ENCODE data around the gene UBE2M.
A peak's percentile ranks its signal among the peaks of the same experiment; 100 is the strongest.

UBE2M gene

DNA sequence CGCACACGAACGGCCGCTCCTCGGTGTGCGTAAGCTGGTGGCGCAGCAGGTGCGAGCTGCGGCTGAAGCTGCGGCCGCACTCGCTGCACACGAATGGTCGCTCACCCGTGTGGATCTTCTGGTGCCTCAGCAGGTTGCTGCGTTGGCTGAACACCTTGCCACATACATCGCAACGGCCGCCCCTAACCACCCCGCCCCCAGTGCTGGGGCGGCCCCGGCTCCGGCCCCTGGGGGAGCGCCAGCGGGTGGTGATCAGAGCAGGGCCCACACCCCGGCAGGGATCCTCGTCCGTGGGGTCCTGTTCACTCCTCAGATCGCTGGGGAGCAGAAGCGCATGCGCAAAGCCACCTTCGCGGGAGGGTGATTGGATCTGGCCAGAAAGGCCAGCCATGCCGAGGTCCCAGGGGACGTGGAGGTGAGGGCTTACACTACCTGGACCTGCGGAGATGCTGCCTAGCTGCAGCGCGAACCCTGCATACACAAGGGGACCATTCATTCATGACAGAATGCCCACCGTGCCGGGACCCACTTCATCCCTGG is 4.7 kb upstream of the UBE2M start:
- no peak for DNase-seq
- no peak for TF ChIP-seq POLR2A (IDR thresholded peaks at IDR 0.05; ENCODE audit: low read length)
- TF ChIP-seq GATA1 (IDR thresholded peaks at IDR 0.05; ENCODE audit: low read depth, low read length) = no peak

DNA sequence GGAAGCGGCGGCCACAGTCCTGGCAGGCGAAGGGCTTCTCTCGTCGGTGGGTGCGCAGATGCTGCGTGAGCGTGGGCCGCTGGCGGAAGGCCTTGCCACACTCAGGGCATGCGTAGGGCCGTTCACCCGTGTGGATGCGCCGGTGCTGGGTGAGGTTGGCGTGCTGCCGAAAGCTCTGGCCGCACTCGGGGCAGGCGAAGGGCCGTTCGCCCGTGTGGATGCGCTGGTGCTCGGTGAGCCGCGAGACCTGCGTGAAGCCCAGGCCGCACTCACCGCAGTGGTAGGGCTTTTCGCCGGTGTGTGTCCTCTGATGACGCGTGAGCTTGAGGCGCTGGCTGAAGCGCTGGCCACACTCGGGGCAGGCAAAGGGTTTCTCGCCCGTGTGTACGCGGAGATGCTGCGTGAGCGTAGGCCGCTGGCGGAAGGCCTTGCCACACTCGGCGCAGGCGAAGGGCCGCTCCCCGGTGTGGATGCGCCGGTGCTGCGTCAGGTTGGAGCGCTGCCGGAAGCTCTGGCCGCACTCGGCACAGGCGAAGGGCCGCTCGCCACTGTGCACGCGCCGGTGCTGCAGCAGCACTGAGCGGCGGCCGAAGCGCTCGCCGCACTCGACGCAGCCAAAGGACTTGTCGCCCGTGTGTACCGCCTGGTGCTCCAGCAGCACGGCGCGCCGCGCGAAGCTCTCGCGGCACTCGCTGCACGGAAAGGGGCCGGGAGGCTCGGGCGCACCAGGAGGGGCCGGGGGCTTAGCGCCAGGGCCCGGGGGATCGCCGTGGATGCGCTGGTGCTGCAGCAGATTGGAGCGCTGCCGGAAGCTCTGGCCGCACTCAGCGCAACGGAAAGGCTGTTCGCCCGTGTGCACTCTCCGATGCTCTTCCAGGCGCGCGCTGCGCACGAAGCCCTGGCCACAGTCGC is 4.0 kb upstream of the UBE2M start:
- no peak for DNase-seq
- TF ChIP-seq GATA1 (IDR thresholded peaks at IDR 0.05; ENCODE audit: low read depth, low read length) (no peak), POLR2A (IDR thresholded peaks at IDR 0.05; ENCODE audit: low read length) (peak; percentile 52)

DNA sequence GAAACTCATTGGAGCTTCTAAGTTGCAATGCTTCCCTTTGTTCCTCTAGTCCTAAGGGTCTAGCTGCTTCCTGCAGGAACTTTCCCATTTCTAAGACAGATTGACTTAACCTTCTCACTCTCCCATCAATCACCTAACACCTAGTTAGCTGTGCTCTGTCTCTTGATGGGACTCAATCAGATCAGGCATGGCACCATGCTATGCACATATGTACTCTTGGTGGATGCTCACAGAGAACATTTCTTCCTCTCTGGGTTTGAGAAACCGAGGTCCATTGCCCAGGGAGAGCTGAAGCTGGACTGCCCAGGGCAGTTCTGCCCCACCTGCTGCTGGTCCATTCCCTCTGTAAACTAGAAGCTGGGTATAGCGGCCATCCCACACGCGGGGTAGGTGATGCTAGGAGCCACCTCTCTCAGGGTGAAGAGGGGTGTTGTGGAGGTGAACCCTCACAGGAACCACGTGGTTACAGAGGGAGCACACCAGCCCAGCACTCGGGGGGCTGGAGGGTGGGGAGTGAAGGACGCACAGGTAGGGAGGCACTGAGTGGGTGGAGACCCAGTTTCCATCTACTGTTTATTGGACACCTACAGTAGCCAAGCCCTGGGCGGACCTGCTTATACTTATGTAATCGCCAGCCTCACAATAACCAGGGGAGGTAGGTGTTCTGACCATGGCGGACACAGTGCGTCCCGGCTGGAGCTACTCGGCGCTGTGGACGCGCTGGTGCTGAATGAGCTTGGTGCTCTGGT is 3.1 kb upstream of the UBE2M start:
- no peak for TF ChIP-seq POLR2A (IDR thresholded peaks at IDR 0.05; ENCODE audit: low read length)
- DNase-seq = no peak

DNA sequence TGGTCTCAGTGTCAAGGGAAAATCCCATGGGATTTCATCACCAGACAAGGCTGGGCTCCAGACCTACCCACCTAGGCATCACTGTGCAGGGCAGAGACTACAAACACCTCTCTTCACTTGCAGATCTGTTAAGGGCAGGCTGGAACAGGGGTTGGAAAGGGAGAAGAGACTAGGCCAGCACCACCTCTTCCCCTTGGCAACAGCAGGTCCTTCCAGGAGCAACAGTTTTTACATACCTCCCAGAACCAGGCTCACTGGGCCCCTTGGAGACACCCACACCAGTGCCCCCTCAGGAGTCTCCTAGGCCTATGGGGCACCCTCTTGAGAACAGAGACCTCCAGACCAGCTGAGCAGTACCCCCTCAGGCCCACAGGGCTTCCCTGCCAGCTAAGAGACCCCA is 2.5 kb upstream of the UBE2M start:
- DNase-seq = no peak
- TF ChIP-seq GATA1 (IDR thresholded peaks at IDR 0.05; ENCODE audit: low read depth, low read length) (no peak), POLR2A (IDR thresholded peaks at IDR 0.05; ENCODE audit: low read length) (no peak)

DNA sequence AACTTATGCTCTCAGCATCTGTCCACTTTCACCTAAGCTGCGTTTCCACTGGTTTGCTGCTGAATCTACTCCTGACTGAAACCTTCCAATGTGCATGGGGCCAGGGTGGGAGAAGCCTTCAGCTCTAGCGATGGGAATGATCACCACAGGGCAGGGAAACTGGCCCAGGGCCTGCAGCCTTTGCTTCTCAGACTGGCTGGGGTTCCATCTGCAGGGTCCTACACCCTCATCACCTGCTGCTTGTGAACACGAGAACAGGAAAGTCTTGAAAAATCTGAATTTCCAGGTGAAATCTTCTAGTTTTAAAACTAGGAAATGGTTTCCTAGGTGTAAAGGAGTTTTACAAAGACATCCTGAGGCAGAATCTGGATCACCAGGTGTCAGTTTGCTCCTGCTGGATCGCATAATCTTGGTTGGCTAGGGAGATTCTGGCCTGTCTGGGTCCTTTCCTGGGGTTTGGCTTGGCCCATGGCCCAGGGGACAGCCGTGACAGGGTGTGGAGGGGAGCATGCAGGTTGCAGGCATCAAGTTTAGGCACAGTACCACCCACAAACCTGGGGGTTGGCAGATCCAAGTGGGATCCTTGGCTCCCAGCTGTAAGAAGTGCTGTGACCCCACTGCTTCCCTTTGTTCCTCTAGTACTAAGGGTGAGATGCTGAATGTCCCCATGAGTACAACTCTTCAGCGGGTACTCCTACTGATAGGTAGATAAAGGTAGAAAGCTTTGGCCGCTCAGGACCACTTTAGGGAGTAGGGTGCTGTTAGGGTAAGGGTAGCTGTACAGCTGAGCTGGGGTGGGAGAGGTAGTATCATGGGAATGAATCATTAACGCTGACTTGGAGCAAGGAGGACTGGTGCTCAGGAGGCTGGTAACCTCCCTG is 1.8 kb upstream of the UBE2M start:
- DNase-seq = no peak
- TF ChIP-seq GATA1 (IDR thresholded peaks at IDR 0.05; ENCODE audit: low read depth, low read length) (no peak), POLR2A (IDR thresholded peaks at IDR 0.05; ENCODE audit: low read length) (no peak)

DNA sequence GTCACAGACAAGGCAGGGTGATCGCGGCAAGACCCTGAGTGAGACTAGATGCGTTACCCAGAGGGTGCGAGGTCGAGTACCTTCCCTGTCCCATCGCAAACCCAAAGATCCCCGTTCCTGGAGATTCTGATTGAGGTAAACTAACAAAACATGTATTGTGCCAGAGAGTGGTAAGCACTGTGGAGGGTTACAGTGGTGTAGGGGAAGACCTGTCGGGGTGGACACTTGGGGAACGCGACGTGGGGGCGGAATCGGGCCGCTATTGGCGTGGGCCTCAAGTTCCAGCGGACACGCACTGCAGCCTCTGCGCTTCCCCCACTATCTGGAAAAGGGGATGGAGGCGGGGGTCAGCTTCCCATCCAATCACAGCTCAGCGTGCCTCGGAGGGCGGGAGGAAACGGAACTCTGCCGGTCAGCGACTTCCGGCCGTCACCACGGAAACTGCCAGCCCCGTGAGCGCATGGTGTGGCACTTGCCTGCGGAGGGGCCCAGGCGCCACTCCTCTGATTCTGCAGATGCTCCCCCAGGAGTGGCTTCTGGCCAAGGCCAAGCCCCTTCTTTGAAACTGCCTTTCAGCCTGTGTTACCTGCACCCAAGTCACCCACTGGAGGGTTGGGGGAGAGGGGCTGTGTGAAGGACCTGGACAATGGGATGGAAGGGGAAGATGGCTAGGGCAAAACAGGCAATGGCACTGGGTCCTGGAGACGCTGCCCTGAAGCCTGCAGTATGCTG is 1.0 kb upstream of the UBE2M start:
- no peak for DNase-seq
- TF ChIP-seq POLR2A (IDR thresholded peaks at IDR 0.05; ENCODE audit: low read length) (peak; percentile 87), GATA1 (IDR thresholded peaks at IDR 0.05; ENCODE audit: low read depth, low read length) (no peak)

DNA sequence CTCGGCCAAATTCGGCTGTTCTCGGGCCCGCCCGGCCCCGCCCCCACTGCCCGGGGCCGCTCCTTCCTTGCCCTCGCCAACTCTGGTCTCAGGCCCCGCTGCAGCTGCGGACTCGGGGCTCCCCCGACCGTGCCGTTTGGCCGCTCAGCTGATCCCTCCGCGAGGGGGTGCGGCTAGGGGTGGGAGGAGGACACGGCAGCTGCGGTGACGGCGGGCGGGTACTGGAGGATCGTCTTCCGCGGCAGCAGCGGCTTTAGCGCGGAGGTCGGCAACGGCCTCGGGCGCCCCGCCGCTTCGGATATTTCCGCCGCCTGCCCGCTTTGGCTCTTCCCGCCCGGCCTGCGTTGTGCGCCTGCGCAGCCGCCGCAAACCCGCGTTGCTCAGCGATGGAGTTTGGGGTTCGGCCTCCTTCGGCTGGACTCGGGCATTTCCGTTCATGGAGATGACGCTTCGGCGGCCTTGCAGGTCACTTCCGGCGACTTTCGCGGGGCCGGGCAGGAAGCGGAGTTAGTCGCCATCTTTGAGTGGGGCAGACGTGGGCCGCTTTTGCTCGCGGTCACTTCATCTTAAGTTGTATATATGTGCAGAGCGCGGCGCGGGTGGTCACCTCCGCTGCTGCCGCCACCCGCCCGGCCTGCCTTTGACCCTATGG is 338 bp upstream of the UBE2M start:
- DNase-seq = no peak
- TF ChIP-seq POLR2A (IDR thresholded peaks at IDR 0.05; ENCODE audit: low read length) (no peak), GATA1 (IDR thresholded peaks at IDR 0.05; ENCODE audit: low read depth, low read length) (no peak)

DNA sequence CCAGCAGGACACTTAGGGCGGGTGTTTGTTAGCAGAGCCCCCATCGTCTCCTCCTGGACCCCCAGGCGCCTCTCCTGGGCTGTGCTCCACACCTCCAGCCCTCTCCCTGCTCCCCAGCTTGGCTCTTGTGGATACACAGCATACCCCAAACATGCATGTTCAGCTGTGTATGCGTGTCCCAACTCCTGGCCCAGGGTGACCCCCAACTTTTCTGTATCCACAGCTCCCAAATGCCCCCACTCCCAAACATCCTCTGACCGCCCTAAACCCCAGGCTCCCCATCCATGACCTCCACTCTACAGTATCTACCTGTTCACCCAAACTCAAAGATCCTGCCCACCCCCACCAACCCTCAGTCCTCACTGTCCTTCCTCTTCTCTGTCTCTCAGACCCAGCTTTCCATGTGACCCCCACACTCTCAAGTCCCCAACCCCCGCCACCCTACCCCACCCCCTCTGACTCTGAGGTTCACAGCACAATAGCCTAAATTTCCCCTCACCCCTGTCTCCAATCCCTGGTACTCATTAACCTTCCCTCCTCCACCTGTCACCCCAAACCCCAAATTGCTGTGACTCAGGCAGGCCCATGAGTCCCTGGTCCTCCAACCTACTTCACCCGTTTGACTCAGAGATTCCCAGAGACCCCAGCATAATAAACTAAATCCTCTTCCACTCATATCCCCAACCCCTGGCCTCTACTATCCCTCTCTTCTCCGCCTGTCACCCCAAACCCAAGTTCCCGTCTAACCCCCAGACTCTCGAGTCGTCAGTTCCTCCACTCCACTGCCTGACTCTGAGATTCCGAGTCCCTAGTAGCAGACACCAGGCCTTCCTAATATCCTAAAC is 968 bp downstream of the UBE2M start:
- TF ChIP-seq POLR2A (IDR thresholded peaks at IDR 0.05; ENCODE audit: low read length) (no peak), GATA1 (IDR thresholded peaks at IDR 0.05; ENCODE audit: low read depth, low read length) (no peak)
- no peak for DNase-seq

DNA sequence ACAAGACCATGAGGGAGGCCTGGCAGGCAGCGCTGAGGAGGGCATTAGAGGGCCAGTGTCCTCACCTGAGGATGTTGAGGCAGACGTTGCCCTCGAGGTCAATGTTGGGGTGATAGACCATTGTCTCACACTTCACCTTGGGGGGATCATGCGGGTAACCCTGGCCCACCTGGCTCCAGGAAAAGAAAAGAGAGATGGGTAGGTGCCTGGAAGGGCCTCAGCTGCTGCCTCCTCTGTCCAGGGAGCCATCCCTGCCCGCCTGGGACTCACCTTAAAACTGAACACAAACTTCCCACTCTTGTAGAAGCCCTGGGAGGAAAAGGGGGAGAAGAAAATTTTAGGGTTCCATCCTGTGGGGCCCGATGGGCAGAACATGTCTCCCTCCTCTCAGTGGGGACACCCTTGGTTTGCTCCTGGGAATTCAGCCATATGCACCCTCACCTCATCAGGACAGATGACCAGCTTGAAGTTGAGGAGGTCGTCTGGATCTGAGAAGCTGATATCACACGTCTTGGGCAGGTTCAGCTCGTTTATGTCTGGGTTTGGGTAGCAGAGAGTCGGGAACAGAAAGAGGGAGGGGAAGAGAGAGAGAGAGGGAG is 1.7 kb downstream of the UBE2M start:
- TF ChIP-seq GATA1 (IDR thresholded peaks at IDR 0.05; ENCODE audit: low read depth, low read length) (no peak), POLR2A (IDR thresholded peaks at IDR 0.05; ENCODE audit: low read length) (no peak)
- DNase-seq = no peak

DNA sequence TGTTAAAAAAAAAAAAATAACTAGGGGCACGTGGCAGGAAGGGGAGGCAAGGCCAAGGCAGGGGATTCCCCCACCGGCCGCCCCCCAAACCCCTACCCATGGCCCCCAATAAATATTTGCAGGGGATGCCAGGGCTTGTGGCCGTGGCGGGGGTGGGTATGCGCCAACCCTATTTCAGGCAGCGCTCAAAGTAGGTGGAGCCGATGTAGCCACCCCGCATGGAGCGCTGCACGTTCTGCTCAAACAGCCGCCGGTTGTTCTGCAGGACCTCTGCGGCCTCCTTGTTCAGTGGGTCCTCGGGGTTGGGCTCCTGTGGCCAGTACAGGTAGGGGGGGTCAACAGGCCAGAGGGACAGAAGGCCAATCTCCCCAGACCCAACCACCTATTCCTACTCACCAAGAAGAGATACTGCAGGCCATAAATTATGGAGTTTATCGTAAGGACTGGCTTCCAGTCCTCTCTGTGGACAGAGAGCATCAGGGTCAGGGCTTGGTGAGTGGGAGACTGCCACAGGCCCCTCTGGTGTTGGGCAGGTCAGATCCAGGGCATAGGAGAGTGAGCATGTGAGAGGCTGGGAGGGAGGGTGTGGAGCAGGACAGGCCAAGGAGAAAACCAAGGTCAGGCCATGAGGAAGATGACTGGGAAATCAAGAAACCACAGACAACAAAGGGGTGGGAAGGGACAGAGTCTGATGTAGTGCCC is 2.3 kb downstream of the UBE2M start:
- no peak for DNase-seq
- no peak for TF ChIP-seq GATA1 (IDR thresholded peaks at IDR 0.05; ENCODE audit: low read depth, low read length)
- no peak for TF ChIP-seq POLR2A (IDR thresholded peaks at IDR 0.05; ENCODE audit: low read length)

DNA sequence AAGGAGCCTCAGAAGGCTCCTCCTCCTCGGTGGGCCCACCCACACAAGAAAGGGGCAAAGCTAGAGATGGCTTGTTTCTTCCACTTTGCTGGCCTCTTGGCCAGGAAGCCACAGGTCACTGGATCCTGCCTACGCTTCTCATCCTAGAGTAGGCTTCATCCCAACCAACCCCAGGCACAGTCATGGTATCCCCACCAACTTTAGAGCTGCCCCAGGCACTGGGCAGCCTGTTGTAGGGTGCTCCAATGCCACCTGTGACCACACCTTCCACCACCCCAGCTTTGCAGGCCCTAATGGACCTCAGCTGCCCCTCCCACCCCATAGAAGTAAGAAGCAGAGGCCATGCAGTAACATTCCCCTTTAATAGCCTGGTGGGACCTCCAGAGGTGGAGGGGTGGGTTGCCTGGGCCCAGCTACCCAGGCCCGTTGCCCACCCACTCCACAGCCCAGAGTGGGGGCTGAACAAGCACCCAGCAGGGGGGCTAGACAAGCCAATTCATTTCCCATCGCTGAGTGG is 3.0 kb downstream of the UBE2M start:
- TF ChIP-seq GATA1 (IDR thresholded peaks at IDR 0.05; ENCODE audit: low read depth, low read length) (no peak), POLR2A (IDR thresholded peaks at IDR 0.05; ENCODE audit: low read length) (no peak)
- DNase-seq = no peak
